SW480 (cell line): ENCODE measurements around the gene ERC2.

ENCODE experiments used
- DNase-seq: peaks from one replicate; pipeline ENCODE4 v3.0.0-alpha.2; 2016; ENCODE audit warnings: low spot score

ERC2 gene

GRCh38 chr3:55678546-55679216, 789.6 kb downstream of the ERC2 start:
- no peak for DNase-seq

- no peak for DNase-seq
Measured at GRCh38 chr3:55676643-55677042, 791.6 kb downstream of the ERC2 start.

DNA sequence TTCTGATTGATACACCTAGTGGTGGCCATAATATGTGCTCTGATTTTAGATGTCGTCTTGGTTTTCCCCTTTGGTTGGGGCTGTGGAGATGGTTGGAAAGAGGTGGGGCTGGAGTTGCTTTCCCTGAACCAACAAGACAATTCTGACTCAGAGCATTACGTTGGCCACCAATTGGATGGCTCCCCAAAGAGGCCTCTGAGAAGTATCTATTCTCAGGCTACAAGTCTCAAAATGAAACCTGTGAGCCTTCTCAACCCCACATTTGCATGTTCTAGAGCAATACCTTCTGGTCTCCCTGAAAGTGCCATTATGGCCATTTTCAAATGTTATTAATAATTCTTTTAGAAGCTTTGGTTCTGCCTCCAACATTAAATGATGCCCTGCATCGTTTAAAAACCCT, 792.8 kb downstream of the ERC2 start:
- DNase-seq: no peak

DNA sequence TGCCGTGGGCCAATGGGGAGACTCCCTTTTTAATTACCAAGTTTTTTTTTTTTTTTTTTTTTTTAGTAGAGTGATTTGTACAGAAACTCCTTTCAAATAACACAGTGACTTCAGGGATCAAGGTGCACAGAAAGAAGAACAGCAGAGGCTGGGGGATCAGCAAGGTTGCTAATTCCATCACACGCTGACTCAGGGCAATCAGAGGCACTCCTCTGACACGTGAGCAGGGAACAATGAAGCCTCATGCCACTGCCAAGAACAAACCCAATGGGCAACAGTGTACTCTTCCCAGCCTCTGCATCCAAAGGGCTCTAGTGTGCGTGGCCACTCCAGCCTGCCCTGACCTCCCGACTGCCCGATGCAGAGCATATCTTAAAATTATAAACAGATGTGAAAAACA, 794.5 kb downstream of the ERC2 start:
- DNase-seq: no peak

DNA sequence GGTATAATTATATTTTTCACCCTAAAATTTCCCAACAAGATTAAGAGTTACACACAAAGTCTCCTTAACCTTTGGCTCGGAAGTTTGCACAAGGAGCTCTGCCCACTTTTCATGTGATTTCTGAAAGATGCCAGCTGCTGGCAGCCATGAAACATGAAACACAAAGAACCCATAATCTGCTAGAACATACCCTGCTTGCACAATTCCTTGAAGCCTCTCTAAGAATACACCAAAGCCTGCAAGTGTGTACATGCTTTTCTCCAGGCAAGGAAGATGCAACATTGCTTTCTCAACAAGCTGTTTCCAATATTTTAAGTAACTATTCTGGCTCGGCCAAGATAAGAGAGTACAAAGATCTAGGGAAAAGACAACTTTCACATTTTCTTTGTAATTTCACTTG, 799.1 kb downstream of the ERC2 start:
- DNase-seq: no peak

DNA sequence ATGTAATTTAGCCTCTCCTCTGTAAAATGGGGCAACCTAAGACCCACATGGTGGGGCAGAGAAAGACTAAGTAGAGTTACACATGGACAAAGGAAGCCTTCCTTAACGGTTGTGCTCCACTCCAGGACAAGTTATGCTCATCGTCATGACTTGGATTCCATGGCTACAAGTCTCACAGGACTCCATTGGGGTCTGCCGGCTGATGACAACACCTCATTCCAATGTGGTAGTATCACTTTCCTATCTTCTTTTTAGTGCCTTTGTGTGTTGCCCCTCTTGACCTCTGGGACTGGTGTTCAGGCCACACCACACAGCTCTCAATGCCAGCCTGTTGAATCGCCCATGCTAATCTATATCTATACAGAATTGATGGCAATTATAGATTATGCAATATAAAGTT, 799.9 kb downstream of the ERC2 start:
- no peak for DNase-seq

GRCh38 chr3:55664387-55664786, 803.9 kb downstream of the ERC2 start:
- DNase-seq: no peak

- no peak for DNase-seq
Measured at GRCh38 chr3:55662683-55663082, 805.6 kb downstream of the ERC2 start.

GRCh38 chr3:55661571-55661970, 806.7 kb downstream of the ERC2 start:
- DNase-seq: no peak

DNA sequence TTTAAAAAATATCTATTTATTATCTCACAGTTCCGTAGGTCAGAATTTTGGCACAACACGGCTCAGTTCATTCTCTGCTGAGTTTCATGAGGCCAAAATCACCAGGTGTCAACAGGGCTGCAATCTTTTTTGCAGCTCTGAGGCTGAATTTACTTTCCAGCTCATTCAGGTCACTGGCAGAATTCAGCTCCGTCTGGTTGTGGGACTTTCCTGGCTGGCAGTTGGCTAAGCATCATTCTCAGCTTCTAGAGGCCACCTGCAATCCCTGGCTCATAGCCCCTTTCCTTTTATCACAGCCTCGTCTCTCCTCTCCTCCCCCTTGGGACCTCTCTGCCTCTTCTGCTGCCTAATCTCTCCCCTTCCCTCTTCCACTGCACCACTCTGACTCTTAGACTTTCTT, 807.1 kb downstream of the ERC2 start:
- no peak for DNase-seq

GRCh38 chr3:55660642-55661041, 807.6 kb downstream of the ERC2 start:
- no peak for DNase-seq

GRCh38 chr3:55659701-55660100, 808.6 kb downstream of the ERC2 start:
- no peak for DNase-seq

DNA sequence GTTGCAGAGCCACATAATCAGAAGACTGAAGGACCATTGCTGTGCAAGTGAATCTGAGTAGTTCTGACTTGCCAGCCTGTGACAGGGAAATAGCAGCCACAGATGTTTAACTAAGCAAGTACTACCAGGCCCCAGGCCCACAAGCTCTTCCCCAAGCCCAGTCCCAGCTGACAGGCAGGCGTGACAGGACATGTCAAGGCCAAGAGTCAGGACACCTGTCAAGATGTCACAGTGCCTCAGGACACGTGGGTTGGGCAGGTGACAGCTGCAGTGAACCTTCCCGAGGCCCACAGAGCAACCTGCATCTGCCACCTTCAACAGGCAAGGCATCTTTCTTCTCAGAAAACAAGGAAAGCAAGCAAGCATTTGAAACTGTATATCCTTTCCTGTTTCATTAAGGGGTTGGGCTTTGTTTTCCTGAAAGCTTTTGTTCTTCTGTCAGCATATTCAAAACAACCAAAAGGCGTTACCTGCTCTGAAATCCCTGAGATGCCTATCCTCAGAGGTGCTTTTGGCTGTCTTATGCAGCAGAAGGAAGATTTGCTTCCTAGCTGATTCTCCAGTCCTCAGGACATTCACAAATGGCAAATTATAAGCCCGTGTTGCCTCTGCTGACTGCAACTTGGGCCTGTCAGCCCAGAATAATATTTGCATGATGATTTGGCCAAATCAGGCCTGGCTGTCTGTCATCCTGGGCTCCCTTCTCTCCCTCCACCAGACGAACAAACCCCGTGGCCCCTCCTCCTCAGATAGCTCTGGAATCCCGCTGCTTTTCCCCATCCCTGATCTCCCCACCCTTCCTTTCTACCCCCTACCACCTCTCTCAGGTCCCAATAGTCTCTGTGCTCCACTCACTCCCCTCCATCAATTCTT, 809.3 kb downstream of the ERC2 start:
- DNase-seq: no peak

GRCh38 chr3:55658270-55658669, 810.0 kb downstream of the ERC2 start:
- DNase-seq: no peak

GRCh38 chr3:55655544-55655943, 812.7 kb downstream of the ERC2 start:
- no peak for DNase-seq

DNA sequence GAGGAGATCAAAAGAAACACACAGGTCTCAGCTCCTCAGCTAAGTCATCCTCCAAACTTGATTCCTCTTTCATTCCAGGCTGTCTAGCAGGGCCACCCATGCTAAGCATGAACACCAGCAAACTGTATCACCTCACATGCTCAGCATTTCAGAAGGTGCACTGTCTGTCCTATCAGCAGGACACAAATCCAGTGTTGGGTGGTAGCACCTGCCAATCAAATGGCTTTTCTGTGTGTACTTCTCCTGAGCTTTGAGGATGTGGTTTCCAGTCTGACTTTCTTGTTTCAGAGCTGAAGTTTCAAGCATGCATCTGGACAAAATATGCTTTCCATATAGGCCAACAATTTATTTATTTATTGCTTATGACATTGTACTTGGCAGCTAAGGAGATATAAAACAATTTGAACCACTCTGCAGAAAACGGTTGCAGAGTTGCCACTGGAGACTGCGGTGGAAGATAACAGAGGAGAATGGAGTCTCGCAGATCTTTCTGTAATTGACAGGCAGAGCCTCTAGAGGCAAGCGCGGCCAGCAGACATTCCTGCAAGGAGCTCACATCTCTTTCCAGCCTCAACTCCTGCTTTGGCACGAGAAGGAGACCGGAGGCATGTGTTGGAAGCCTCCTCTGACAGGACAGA, 814.0 kb downstream of the ERC2 start:
- no peak for DNase-seq

DNA sequence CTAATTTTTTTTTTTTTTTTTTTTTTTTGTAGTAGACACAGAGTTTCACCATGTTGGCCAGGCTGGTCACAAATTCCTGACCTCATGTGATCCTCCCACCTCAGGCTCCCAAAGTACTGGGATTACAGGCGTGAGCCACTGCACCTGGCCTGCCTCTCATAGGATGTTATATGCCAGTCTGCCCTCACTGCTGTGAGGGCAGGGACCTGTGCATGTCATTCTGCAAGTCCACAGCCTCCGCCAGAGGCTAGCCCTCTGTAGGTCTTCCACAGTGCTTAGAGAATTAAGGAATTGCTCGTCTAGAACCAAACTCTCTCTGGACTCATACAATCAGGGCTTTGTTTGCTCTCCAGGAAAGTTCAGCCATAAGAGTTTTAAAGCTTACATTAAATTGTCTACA, 817.3 kb downstream of the ERC2 start:
- no peak for DNase-seq

GRCh38 chr3:55650011-55650410, 818.3 kb downstream of the ERC2 start:
- no peak for DNase-seq

DNA sequence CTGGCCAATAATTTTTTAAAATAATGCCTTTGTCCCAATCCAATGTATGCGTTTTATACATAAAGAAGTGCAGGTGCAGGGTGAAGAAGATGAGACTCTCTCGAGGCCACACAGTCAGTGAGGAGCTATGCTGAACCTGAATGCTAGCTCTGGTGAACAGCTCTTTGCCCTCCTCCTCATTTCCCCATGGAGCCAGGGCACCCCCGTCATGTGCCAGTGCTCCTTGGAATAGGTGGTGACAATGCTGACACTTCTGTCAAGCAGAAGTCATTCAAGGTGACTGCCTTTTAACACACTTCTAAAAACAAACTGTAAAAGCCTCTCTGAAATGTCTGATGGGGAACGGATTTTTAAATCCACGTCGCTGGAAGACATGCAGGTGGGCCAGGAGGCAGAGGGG, 818.7 kb downstream of the ERC2 start:
- DNase-seq: no peak

GRCh38 chr3:55648591-55649318, 819.5 kb downstream of the ERC2 start:
- DNase-seq: no peak

- DNase-seq: no peak
Measured at GRCh38 chr3:55647670-55648069, 820.6 kb downstream of the ERC2 start.

GRCh38 chr3:55647063-55647462, 821.2 kb downstream of the ERC2 start:
- DNase-seq: no peak

- DNase-seq: no peak
Measured at GRCh38 chr3:55646121-55646520, 822.1 kb downstream of the ERC2 start.
